Erythroblast (primary cell): ENCODE measurements around the gene CD300C.

Experiments
- GATA1 ChIP-seq: IDR thresholded peaks from 2 replicates; pipeline ENCODE4 v1.6.1; 2011; ENCODE audit warnings: low read depth, mild to moderate bottlenecking, control low read depth, low read length, moderate library complexity
- POLR2A ChIP-seq: IDR thresholded peaks from 2 replicates; pipeline ENCODE4 v1.6.1; 2011; ENCODE audit warnings: mild to moderate bottlenecking, low read length

DNA sequence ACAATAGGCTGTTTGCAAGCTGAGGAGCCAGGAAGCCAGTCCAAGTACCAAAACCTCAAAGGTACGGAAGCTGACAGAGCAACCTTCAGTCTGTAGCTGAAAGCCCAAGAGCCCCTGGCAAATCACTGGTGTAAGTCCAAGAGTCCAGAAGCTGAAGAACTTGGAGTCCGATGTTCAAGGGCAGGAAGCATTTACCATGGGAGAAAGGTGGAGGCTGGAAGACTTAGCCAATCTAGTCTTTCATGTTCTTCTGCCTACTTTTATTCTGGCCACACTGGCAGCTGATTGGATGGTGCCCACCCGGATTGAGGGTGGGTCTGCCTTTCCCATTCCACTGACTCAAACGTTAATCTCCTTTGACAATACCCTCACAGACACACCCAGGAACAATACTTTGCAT is 30.0 kb downstream of the CD300C start:
- TF ChIP-seq POLR2A: no peak
- no peak for TF ChIP-seq GATA1
